ENCODE measurements around the gene MBP. TPM values are rescaled to one million over a fixed set of nuclear protein-coding genes. Genes with fewer than 3 reads are reported as not detected.

The MBP gene
- total and polyA plus RNA-seq, 4 experiments from 2014 or later = 92.2 to 187 (median 149) TPM

DNA sequence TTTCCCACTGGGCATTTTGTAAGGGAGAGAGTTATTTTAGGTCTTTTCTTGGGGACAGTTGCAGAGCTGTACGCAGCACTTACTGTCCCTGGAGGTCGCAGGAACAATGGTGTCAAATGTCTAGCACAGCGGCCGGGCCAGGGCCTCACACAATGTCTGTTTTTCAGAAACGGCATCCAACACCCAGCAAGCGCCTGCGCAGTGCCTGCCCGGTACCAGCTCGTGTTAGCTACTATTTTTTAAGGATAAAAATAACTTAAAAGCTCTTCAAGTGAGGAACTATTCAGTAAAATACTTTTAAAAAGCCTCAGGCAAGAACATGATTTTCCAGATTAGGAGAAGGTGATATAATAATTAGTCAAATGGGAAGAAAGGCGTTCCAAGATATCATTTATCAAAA lies 90.0 kb downstream of the MBP start:
- Histone ChIP-seq H3K9me3 (ENCODE audit: control insufficient read depth in 1 of 2, low read length in 2 of 2) (no peaks in the 10 kb centered on the region), H3K27me3 (ENCODE audit: insufficient read depth, low read length) (no peaks in the 10 kb centered on the region), H3K4me1 (ENCODE audit: insufficient read depth, low read length) (peaks cover 32% of the 10 kb centered on the region), H3K4me3 (ENCODE audit: low read length in 2 of 2) (no peak overlapping the region), H3K27ac (ENCODE audit: low read depth, low read length) (no peak overlapping the region), H3K36me3 (ENCODE audit: insufficient read depth, low read length) (peaks cover 33% of the 10 kb centered on the region)
- ChIA-PET CTCF (ENCODE audit: partially characterized antibody) (interaction anchor here (1.0 to 1.6 kb wide), 2 partner anchors 20 to 42 kb away, joined by 3 to 4 read pairs; no protein-coding TSS in a partner anchor), POLR2A (ENCODE audit: partially characterized antibody) (interaction anchor here (1.2 kb wide), 1 partner anchor 85 kb away, joined by 3 read pairs; no protein-coding TSS in a partner anchor)
- Mint-ChIP-seq H3K27me3 (no peaks in the 10 kb centered on the region), H3K4me3 (no peak overlapping the region), H3K4me1 (peaks cover 32 to 70% (median 48%) of the 10 kb centered on the region in 4 donors), H3K36me3 (peaks cover 44 to 50% of the 10 kb centered on the region in 2 donors), H3K9me3 (peaks cover 0 to 3% (median 0%) of the 10 kb centered on the region in 8 donors), H3K27ac (peak overlapping the region in 1 of 7 donors; percentile 53)
- intact Hi-C loops (cut with micrococcal nuclease) = no loop called here
- no peak for DNase-seq

DNA sequence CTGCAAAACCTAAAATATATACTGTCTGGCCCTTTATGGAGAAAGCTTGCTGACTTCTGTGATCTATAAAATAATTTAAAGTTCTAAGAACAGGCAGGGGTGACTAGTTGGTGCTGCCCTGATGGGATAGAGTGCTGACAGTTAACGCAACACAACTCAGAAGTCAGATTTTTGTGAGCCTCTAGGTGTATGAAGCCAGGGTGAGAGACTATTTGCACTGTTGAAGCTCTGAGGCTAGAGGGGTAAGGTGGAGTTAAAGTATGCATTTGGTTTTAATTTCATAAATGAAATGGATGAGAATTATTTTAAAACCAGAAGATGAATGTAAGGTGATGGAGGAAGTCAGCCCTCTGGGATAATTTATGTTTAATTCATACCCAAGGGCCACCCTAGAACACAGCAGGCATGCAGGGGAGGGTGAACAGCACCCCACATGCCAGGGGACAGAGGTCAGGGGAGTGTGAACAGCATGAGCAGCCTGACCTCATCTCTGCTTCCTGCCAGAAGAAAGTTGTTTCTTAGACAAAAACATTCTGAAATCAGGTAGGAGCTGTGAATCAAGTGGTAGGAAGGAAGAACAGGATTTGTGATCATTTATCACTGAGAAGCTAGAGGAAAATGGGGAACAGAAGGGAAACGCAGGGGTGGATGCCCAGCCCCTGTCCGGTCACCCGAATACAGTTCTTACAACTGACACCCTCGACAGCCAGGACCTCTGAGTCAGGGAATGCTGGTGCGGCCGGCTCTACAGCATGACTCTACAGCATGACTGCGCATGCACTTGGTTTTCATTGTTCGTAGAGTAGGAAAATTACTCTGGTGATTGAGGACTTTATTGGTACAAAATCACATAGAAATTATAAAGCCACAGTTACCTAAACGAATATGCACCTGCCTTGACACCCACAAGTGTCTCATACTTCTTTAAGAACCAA lies 93.1 kb downstream of the MBP start:
- intact Hi-C loops (cut with micrococcal nuclease) = no loop called here
- no peaks in the 10 kb centered on the region for H3K9me3 ChIP-seq (ENCODE audit: control insufficient read depth in 1 of 2, low read length in 2 of 2)
- peaks cover 0 to 3% (median 0%) of the 10 kb centered on the region in 8 donors for H3K9me3 Mint-ChIP-seq
- H3K4me1 Mint-ChIP-seq = peaks cover 41 to 72% (median 52%) of the 10 kb centered on the region in 4 donors
- ChIA-PET CTCF (ENCODE audit: partially characterized antibody) (interaction anchor here (1.3 kb wide), 1 partner anchor 56 kb away, joined by 4 read pairs; no protein-coding TSS in a partner anchor), POLR2A (ENCODE audit: partially characterized antibody) (no interaction called here)
- H3K36me3 ChIP-seq (ENCODE audit: insufficient read depth, low read length) = peaks cover 27% of the 10 kb centered on the region
- H3K27me3 ChIP-seq (ENCODE audit: insufficient read depth, low read length) = no peaks in the 10 kb centered on the region
- peak overlapping the region in 3 of 8 donors; percentile 30 to 36 (median 30) for H3K4me3 Mint-ChIP-seq
- H3K27ac Mint-ChIP-seq = peak overlapping the region; percentile 23 to 84 (median 74)
- H3K4me1 ChIP-seq (ENCODE audit: insufficient read depth, low read length) = peaks cover 45% of the 10 kb centered on the region
- no peak for DNase-seq
- H3K27me3 Mint-ChIP-seq = no peaks in the 10 kb centered on the region
- H3K36me3 Mint-ChIP-seq = peaks cover 32 to 45% of the 10 kb centered on the region in 2 donors
- no peak overlapping the region for H3K27ac ChIP-seq (ENCODE audit: low read depth, low read length)
- H3K4me3 ChIP-seq (ENCODE audit: low read length in 2 of 2) = no peak overlapping the region

DNA sequence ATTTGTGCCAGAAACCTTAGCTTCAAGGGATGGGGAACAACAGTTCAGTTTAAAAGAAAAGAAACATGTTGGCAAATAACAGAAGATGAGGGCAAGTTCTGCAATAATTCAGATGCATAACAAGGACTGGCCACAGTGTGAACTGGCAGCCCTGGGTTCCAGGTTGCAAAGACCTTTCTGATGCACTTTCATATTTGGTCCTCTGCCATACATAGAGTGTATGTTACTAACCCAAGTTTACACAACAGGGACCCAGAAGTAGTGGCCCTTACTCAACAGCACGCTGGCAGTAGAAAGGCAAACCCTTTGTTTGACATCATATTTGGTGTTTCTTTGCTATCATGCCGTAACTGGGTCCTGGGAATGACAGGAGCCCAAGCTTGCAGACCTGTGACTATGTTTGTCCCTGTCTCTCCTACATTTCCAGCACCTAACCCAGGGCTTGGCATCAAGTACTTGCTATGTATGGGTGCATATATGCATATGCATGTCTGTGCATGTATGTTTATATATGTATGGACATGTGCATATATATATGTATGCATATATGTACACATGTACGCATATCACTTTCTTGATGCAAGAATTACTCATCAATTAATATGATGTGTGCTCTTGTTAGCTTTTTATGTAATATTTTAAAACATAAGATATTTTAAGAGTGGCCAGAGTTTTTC lies 94.3 kb downstream of the MBP start:
- ChIA-PET POLR2A (ENCODE audit: partially characterized antibody) (no interaction called here), CTCF (ENCODE audit: partially characterized antibody) (interaction anchor here (0.8 to 1.6 kb wide), 3 partner anchors 16 to 55 kb away, joined by 4 to 6 read pairs (median 4); no protein-coding TSS in a partner anchor)
- H3K9me3 Mint-ChIP-seq = peaks cover 0 to 3% (median 0%) of the 10 kb centered on the region in 8 donors
- intact Hi-C loops (cut with micrococcal nuclease) = no loop called here
- Histone ChIP-seq H3K4me1 (ENCODE audit: insufficient read depth, low read length) (peaks cover 56% of the 10 kb centered on the region), H3K27me3 (ENCODE audit: insufficient read depth, low read length) (no peaks in the 10 kb centered on the region), H3K36me3 (ENCODE audit: insufficient read depth, low read length) (peaks cover 25% of the 10 kb centered on the region), H3K27ac (ENCODE audit: low read depth, low read length) (no peak overlapping the region), H3K4me3 (ENCODE audit: low read length in 2 of 2) (no peak overlapping the region), H3K9me3 (ENCODE audit: control insufficient read depth in 1 of 2, low read length in 2 of 2) (no peaks in the 10 kb centered on the region)
- no peaks in the 10 kb centered on the region for H3K27me3 Mint-ChIP-seq
- peaks cover 27 to 40% of the 10 kb centered on the region in 2 donors for H3K36me3 Mint-ChIP-seq
- no peak overlapping the region for H3K4me3 Mint-ChIP-seq
- H3K27ac Mint-ChIP-seq = no peak overlapping the region
- no peak for DNase-seq
- H3K4me1 Mint-ChIP-seq = peaks cover 41 to 75% (median 54%) of the 10 kb centered on the region in 4 donors

DNA sequence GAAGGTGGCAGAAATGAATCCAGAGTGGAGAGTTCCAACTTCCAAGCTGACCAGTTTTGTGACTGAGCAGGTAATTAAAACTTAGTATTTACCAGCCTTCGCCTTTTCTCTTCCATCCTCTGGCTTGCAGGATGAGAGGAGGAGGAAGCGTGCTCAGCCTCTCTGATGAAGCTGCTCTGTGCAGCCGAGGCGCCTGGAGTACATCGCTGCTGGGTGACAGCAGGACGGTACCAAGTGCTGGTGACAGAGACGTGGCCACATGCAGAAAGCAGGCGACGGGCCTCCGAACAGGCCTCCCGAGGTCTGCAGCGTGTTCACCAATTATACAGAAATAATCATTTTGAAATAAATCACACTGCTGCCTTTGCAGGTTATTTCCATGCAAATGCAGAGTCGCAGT lies 95.0 kb downstream of the MBP start:
- peaks cover 60% of the 10 kb centered on the region for H3K4me1 ChIP-seq (ENCODE audit: insufficient read depth, low read length)
- peaks cover 25% of the 10 kb centered on the region for H3K36me3 ChIP-seq (ENCODE audit: insufficient read depth, low read length)
- intact Hi-C loops (cut with micrococcal nuclease) = no loop called here
- ChIA-PET POLR2A (ENCODE audit: partially characterized antibody) (no interaction called here), CTCF (ENCODE audit: partially characterized antibody) (interaction anchor here (1.2 to 1.6 kb wide), 3 partner anchors 9 to 37 kb away, joined by 4 to 6 read pairs (median 5); no protein-coding TSS in a partner anchor)
- H3K36me3 Mint-ChIP-seq = peaks cover 23 to 37% of the 10 kb centered on the region in 2 donors
- DNase-seq = no peak
- no peaks in the 10 kb centered on the region for H3K27me3 ChIP-seq (ENCODE audit: insufficient read depth, low read length)
- no peaks in the 10 kb centered on the region for H3K9me3 ChIP-seq (ENCODE audit: control insufficient read depth in 1 of 2, low read length in 2 of 2)
- H3K4me1 Mint-ChIP-seq = peaks cover 41 to 71% (median 55%) of the 10 kb centered on the region in 4 donors
- H3K4me3 ChIP-seq (ENCODE audit: low read length in 2 of 2) = no peak overlapping the region
- no peaks in the 10 kb centered on the region for H3K27me3 Mint-ChIP-seq
- H3K27ac Mint-ChIP-seq = peak overlapping the region in 4 of 7 donors; percentile 2 to 52 (median 37)
- H3K9me3 Mint-ChIP-seq = peaks cover 0 to 3% (median 0%) of the 10 kb centered on the region in 8 donors
- H3K4me3 Mint-ChIP-seq = no peak overlapping the region
- no peak overlapping the region for H3K27ac ChIP-seq (ENCODE audit: low read depth, low read length)

DNA sequence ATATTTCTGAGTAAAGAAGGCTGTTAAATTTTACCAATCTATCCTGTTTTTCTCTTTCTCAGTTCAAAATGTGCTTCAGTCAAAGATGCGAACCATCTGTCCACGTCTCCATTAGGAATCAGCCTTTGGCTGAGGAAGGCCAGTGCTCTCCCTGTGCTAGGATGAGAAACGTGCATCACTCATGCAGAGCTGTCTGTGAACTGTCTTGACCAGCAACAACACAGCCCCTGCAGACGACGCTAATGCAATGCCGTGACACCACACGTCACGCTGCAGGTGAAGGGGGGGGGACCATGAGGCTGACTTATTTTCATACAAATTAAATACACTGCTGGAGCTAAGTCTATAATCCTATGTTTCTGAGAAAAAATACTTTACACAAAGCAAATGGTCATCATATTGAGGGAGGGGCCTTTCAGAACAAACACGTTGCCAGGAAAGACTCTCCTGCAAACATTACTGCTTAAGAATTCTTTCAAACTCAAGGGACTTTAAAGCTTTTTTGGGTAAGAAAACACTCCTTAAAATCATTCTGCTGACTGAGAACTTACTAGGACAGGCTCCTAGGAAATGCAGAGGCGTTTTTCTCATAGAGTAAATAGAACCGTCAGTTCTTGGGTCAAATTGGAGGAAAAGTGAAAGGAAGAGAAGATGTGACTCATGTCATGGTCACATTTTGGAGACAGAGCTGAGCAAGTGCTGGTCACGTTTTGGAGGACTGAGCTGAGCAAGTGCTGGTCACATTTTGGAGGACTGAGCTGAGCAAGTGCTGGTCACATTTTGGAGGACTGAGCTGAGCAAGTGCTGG lies 97.0 kb downstream of the MBP start:
- H3K36me3 ChIP-seq (ENCODE audit: insufficient read depth, low read length) = peaks cover 26% of the 10 kb centered on the region
- Mint-ChIP-seq H3K27me3 (no peaks in the 10 kb centered on the region), H3K9me3 (no peaks in the 10 kb centered on the region), H3K27ac (peak overlapping the region in 3 of 7 donors; percentile 76 to 77 (median 76)), H3K4me3 (no peak overlapping the region), H3K36me3 (peaks cover 21 to 47% of the 10 kb centered on the region in 2 donors), H3K4me1 (peaks cover 50 to 85% (median 69%) of the 10 kb centered on the region in 4 donors)
- no peak for DNase-seq
- H3K4me3 ChIP-seq (ENCODE audit: low read length in 2 of 2) = no peak overlapping the region
- peaks cover 60% of the 10 kb centered on the region for H3K4me1 ChIP-seq (ENCODE audit: insufficient read depth, low read length)
- no peaks in the 10 kb centered on the region for H3K27me3 ChIP-seq (ENCODE audit: insufficient read depth, low read length)
- intact Hi-C loops (cut with micrococcal nuclease) = no loop called here
- no peak overlapping the region for H3K27ac ChIP-seq (ENCODE audit: low read depth, low read length)
- ChIA-PET POLR2A (ENCODE audit: partially characterized antibody) (interaction anchor here (1.2 kb wide), 1 partner anchor 11 kb away, joined by 3 read pairs; no protein-coding TSS in a partner anchor), CTCF (ENCODE audit: partially characterized antibody) (interaction anchor here (1.6 kb wide), 1 partner anchor 20 kb away, joined by 5 read pairs; no protein-coding TSS in a partner anchor)
- H3K9me3 ChIP-seq (ENCODE audit: control insufficient read depth in 1 of 2, low read length in 2 of 2) = no peaks in the 10 kb centered on the region

DNA sequence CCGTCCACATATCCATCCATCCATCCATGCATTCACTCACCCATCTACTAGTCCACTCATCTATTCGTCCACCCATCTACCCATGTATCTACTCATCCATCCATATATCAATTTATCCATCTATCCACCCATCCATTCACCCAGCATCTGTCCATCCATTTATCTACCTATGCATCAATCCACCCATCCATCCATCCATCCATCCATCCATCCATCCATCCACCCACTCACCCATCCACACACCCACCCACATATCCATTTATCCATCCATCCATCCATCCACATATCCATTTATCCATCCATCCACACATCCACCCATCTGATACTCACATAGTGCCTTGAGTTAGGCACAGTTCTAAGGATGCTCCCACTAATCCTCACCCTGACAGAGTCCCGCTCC lies 99.0 kb downstream of the MBP start:
- Mint-ChIP-seq H3K4me1 (peaks cover 40 to 78% (median 58%) of the 10 kb centered on the region in 4 donors), H3K36me3 (peaks cover 29 to 48% of the 10 kb centered on the region in 2 donors), H3K9me3 (no peaks in the 10 kb centered on the region), H3K27me3 (no peaks in the 10 kb centered on the region), H3K4me3 (peak overlapping the region in 2 of 8 donors; percentile 3 to 6), H3K27ac (peak overlapping the region; percentile 0 to 77 (median 31))
- Histone ChIP-seq H3K4me1 (ENCODE audit: insufficient read depth, low read length) (peaks cover 45% of the 10 kb centered on the region), H3K27ac (ENCODE audit: low read depth, low read length) (no peak overlapping the region), H3K9me3 (ENCODE audit: control insufficient read depth in 1 of 2, low read length in 2 of 2) (no peaks in the 10 kb centered on the region), H3K27me3 (ENCODE audit: insufficient read depth, low read length) (no peaks in the 10 kb centered on the region), H3K4me3 (ENCODE audit: low read length in 2 of 2) (no peak overlapping the region), H3K36me3 (ENCODE audit: insufficient read depth, low read length) (peaks cover 26% of the 10 kb centered on the region)
- intact Hi-C loops (cut with micrococcal nuclease) = no loop called here
- POLR2A ChIA-PET (ENCODE audit: partially characterized antibody) = no interaction called here
- DNase-seq = no peak
- CTCF ChIA-PET (ENCODE audit: partially characterized antibody) = no interaction called here
